HG02759 (cell line): ENCODE measurements around the gene NPLOC4.

Experiments used
- ATAC-seq: cut with Tn5 transposase; IDR thresholded peaks from one replicate; pipeline ENCODE4 v1.9.1; 2021; ENCODE audit warnings: mild to moderate bottlenecking, moderate library complexity; ENCODE audit not compliant: unreplicated experiment

Gene NPLOC4

GRCh38 chr17:81549826-81550225 lies 87.1 kb downstream of the NPLOC4 start:
- no peak for ATAC-seq

- no peak for ATAC-seq
Measured at GRCh38 chr17:81549031-81549557, 87.8 kb downstream of the NPLOC4 start.

- ATAC-seq: no peak
Measured at GRCh38 chr17:81547614-81547982, 89.3 kb downstream of the NPLOC4 start.

GRCh38 chr17:81546906-81547613 lies 89.9 kb downstream of the NPLOC4 start:
- no peak for ATAC-seq

- ATAC-seq: no peak
Measured at GRCh38 chr17:81545160-81545949, 91.6 kb downstream of the NPLOC4 start.

- ATAC-seq: no peak
Measured at GRCh38 chr17:81544281-81544974, 92.5 kb downstream of the NPLOC4 start.

- ATAC-seq: no peak
Measured at GRCh38 chr17:81543756-81544155, 93.2 kb downstream of the NPLOC4 start.

GRCh38 chr17:81543339-81543675 lies 93.6 kb downstream of the NPLOC4 start:
- no peak for ATAC-seq

- no peak for ATAC-seq
Measured at GRCh38 chr17:81542431-81543338, 94.2 kb downstream of the NPLOC4 start.

- no peak for ATAC-seq
Measured at GRCh38 chr17:81541123-81541522, 95.8 kb downstream of the NPLOC4 start.

GRCh38 chr17:81540676-81541027 lies 96.3 kb downstream of the NPLOC4 start:
- ATAC-seq: no peak

GRCh38 chr17:81539961-81540675 lies 96.8 kb downstream of the NPLOC4 start:
- no peak for ATAC-seq

GRCh38 chr17:81539571-81539900 lies 97.4 kb downstream of the NPLOC4 start:
- no peak for ATAC-seq

- no peak for ATAC-seq
Measured at GRCh38 chr17:81538651-81539570, 98.0 kb downstream of the NPLOC4 start.

GRCh38 chr17:81537856-81538555 lies 98.9 kb downstream of the NPLOC4 start:
- no peak for ATAC-seq

GRCh38 chr17:81537343-81537855 lies 99.5 kb downstream of the NPLOC4 start:
- ATAC-seq: no peak

GRCh38 chr17:81536299-81537290 lies 100.3 kb downstream of the NPLOC4 start:
- no peak for ATAC-seq
